Activated CD4-positive, alpha-beta T cell treated with anti-CD3 and anti-CD28 coated beads, Interleukin-2, amount 50 U/mL, for 4 hours (primary cell): ENCODE results near the gene MRC1.

ENCODE experiments used
- DNase-seq, 2 experiments: peaks; one replicate each; pipeline ENCODE4 v3.0.0-alpha.2; 2020

Gene MRC1

GRCh38 chr10:17795813-17796594, 13.1 kb upstream of the MRC1 start:
- DNase-seq = no peak

DNA sequence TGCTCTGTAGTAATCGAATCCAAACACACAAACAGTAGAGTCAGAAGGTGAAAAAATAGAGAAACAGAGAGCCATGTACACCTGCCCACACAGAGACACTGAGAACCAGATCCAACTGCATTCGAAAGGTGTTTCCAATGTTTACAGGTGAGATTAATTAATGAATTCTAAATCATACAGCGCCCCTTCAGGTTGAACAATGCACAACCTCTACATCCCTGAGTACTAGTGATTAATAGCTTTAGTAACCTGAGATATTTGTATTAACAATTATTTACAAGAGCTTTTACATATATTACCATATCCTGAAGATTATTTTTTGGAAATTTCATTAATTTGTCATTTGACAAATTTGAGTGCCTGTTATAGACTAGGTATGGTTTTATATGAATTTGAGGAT, 7.6 kb upstream of the MRC1 start:
- no peak for DNase-seq

- no peak for DNase-seq
Observed at GRCh38 chr10:17802350-17802749, 6.8 kb upstream of the MRC1 start.

GRCh38 chr10:17802976-17803375, 6.2 kb upstream of the MRC1 start:
- DNase-seq = no peak

DNA sequence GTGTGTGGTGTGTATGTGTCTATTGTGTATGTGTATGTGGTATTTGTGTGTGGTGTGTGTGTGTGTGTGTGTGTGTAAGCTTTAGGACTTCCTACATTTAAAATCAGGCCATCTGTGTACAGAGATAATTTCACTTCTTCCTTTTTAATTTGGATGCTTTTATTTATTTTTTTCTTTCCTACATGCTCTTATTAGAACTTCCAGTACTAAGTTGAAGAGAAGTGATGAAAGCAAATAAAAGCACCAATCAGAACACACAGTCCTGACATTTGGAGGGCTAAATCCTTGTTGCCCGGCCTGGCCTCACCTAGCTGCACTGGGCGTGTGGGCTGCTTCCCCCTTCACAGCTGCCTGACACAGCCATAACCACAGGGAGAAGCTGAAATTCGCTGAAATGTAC, 3.8 kb upstream of the MRC1 start:
- no peak for DNase-seq

GRCh38 chr10:17805921-17806577, 3.1 kb upstream of the MRC1 start:
- peak in 1 of 2 experiments; percentile 1 for DNase-seq

DNA sequence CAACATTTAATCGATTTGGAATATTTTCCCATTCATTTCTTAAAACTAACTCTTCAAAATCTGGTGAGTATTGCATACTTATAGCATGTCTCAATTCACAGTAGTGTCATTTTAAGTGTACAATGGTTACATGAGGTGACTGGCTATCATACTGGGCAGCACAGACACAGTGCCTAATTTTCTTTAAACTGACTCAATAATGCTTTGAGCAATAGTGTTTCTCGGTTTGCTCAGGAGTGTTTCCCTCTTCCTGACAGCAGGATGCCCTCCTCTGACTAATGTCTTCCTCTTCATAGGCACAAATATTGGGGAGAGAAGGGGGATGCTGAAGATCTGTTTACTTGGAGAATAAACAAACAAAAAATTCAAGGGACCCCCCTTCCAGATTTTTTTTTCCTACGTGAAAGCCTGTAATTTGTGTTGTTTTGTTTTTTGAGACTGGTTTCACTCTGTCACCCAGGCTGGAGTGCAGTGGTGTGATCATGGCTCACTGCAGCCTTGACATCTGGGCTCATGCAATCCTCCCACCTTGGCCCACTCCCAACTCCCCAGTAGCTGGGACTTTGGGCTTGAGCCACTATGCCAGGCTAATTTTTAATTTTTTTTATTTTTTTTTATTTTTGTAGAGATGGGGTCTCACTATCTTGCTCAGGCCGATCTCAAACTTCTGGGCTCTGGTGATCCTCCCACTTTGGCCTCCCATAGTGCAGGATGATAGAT, 2.2 kb downstream of the MRC1 start:
- no peak for DNase-seq

DNA sequence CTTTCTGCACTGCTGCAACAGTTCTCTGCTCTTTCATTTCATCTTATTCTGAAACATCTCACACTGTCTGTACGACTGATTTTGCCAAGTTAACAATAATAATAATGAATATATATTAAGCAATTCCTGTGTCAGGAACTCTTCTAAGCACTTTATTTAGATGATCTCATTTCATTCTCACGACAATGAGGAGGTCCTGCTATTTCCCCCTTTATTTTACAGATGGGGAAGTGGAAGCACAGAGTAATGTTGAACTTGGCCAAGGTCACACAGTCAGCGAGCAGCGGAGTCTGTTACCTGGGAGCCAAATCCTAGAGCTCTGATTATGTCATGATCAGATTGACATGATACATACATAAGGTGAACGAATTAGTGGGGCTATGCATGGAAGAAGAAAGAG, 5.8 kb downstream of the MRC1 start:
- no peak for DNase-seq

DNA sequence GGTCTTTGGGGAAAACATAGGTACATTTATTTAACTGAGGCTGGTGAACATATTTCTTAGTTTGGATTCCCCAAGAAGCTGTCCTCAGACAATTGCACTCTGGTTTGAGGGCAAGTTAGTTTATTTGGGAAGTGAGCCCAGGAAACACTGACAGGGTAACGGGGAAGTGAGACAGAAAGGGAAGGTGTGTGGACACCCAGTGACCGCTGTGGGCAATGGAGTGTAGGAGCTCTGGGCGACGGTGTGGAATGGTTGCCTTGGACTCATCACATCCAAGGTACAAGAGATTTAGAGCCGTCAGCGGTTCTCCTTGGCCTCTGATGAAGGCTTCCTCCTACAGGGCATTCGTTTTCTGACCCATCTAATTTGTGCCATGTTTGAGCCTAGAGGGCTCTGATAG, 7.1 kb downstream of the MRC1 start:
- DNase-seq = no peak

GRCh38 chr10:17817316-17817715, 8.2 kb downstream of the MRC1 start:
- DNase-seq = no peak

DNA sequence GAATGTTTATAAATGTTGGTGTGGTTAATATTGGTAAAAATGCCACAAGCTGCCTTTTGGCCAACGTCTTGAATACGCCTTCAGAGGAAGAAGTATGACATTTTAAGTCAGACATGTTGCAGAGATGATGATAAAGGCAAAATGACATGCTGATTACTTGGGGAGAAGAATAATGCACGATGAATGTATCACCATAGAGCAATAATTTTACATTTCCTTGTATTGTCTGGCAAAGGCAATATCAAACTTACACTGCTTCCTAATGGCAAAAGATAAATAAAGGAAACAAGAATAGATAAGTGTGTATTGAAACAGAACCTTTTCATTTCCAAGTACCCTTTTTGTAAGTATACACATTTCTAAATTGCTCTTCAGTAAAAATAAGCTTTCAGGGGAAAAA, 8.6 kb downstream of the MRC1 start:
- no peak for DNase-seq

DNA sequence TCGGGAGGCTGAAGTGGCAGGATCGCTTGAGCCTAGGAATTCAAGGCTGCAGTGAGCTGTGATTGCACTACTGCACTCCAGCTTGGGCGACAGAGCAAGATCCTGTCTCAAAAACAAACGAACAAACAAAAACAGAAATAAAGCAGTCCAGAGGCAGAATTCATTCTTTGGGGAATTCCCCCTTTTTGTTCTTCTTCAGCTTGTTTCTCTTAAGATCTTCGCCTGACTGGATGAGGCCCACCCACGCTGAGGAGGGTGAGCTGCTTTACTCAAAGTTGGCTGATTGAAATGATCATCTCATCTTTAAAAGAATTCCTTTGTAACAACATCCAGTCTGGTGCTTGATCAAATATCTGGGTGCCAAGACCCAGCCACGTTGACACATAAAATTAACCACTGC, 10.7 kb downstream of the MRC1 start:
- DNase-seq = no peak

DNA sequence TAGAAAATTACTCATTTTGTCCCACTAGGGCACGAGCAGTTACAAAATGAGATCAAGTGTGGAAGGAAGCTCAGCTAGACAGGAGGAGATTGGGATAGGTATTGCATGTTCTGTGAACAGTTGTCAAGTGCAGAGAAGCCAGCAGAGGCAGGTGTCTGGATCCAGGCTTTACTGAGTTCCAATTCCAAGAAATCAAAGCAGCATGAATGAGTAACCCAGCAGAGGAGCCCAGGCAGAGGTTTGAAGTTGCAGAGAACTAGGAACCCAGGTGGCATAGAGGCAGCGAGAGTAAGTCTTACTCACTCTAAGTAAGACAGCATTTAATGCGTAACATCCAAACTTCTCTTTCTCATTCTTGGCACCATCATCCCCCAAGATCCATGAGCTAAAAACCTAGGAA, 11.8 kb downstream of the MRC1 start:
- no peak for DNase-seq

DNA sequence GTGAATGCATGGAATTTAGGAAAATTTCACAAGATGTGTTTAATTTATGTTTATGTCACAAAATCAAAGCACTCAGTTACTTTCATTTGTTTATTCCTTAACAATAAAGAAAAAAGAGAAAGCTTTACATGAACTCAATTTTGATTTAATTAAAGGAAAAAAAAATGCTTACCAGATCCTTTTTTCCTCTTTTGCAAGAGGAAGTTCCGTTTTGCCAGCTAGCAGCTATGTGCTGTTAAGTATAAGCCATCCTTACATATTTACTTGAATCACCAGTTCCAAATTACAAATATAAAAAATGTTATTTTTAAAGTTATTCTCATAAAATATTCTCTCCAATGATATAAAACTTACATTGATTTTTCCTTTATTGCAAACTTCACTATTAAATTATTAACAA, 12.7 kb downstream of the MRC1 start:
- DNase-seq = no peak

DNA sequence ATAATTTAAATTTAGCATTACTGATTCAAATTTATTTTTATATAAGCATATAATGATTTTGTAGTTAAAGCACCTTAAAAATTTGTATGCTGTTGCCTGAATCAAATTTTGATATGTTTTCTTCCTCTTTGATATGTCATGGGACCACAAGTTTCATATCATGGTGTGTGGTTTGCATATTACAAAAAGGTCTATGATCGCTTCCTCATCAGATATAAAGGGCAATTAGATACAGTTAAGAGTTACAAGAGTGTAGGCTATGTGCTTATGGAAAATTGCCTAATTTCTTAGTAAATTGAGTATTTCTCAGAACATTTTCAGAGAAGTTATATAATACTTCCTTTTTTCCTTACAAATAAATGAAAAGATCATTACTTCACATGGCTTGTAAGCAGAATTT, 22.2 kb downstream of the MRC1 start:
- DNase-seq = no peak

DNA sequence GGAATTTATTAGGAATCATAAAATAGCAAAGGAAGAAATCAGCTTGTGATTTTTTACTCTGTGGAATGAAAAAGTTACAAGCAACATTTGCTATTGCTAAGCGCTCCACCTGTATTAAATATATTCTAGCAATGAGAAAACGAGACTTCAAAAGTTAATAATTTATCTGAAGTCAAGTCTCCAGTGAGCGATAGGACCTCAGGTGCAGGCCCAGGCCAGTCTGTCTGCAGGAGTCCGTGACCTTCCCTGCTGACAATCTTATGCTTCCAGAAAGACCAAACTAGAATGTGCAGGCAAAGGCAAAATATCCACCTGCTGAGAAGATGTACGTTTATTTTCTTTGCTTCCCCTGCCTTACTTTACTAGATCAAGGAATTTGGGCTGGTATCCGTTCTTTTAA, 22.7 kb downstream of the MRC1 start:
- no peak for DNase-seq

GRCh38 chr10:17833656-17834055, 24.5 kb downstream of the MRC1 start:
- no peak for DNase-seq

GRCh38 chr10:17835688-17836087, 26.5 kb downstream of the MRC1 start:
- no peak for DNase-seq

- no peak for DNase-seq
Observed at GRCh38 chr10:17836942-17837341, 27.8 kb downstream of the MRC1 start.

GRCh38 chr10:17838080-17838648, 29.0 kb downstream of the MRC1 start:
- no peak for DNase-seq

- DNase-seq = no peak
Observed at GRCh38 chr10:17841050-17841449, 31.9 kb downstream of the MRC1 start.

- no peak for DNase-seq
Observed at GRCh38 chr10:17842641-17843040, 33.5 kb downstream of the MRC1 start.

GRCh38 chr10:17847585-17848296, 38.6 kb downstream of the MRC1 start:
- DNase-seq = no peak
